Mammary epithelial cell (primary cell): ENCODE measurements around the gene CACNA1D.

Source experiments
- CTCF ChIP-seq, 2 donors: IDR thresholded peaks in 1 of 2; conservative IDR thresholded peaks in 1 of 2; 2 replicates each; pipeline ENCODE4 v1.5.1; 2011 to 2012; ENCODE audit warnings: inconsistent platforms in 2 of 2, low read length in 2 of 2, mild to moderate bottlenecking in 2 of 2, control low read depth in 1 of 2, low read depth in 1 of 2; ENCODE audit not compliant: insufficient read depth in 1 of 2; ENCODE audit errors: extremely low read depth in 1 of 2
- EZH2 ChIP-seq: IDR thresholded peaks from 2 replicates; pipeline ENCODE4 v1.6.1; 2012; ENCODE audit warnings: low read length, inconsistent platforms, borderline replicate concordance

GRCh38 chr3:53792866-53793265 is 298.5 kb downstream of the CACNA1D start:
- TF ChIP-seq CTCF (conservative IDR thresholded peaks at IDR 0.05 in 1 of 2, IDR thresholded peaks at IDR 0.05 in 1 of 2; ENCODE audit: extremely low read depth in 1 of 2, insufficient read depth in 1 of 2, low read depth in 1 of 2, low read length in 2 of 2), result no peak
- TF ChIP-seq EZH2, result no peak
